IPS-11a (cell line): ENCODE results near the gene SH3PXD2B.
"Not testable (repeated sequence)": the region's sequence is repeated elsewhere in the genome, so short reads cannot be mapped to it uniquely, and the experiment has no call there.

Experiments
- H3K4me3 ChIP-seq: one replicate; pipeline ENCODE4 v1.5.1; 2013; ENCODE audit warnings: low read depth, low read length, control low read depth

The SH3PXD2B gene

DNA sequence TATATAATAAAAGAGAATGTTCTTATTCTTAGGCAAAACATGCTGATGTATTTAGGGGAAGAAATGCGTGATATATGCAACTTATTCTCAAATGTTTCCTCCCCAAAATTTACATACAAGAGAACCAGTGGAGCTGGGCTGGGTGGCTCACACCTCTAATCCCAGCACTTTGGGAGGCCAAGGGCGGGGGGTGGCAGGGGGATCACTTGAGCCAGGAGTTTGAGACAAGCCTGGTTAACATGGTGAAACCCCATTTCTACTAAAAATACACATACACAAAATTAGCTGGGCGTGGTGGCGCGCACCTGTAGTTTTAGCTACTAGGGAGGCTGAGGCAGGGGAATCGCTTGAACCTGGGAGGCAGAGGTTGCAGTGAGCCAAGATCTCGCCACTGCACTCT is 143.3 kb downstream of the SH3PXD2B start:
- no peak overlapping the region for H3K4me3 ChIP-seq

DNA sequence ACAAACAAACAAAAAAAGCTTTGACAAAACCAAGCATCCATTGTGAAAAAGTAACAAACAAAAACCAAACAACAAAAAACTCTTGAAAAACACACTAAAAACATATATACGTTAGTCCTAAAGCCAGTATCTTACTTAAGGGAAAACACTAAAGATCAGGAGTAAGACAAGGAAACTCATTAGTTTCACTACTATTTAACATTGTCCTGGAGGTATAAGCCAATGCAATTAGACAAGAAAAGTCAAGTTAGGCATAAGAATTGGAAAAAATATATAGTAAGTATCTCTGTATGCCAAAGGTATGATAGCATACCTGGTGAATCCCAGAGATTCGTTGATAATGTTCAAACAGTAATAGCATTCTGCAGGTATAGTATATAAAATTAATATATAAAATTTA is 148.9 kb downstream of the SH3PXD2B start:
- no peak overlapping the region for H3K4me3 ChIP-seq

DNA sequence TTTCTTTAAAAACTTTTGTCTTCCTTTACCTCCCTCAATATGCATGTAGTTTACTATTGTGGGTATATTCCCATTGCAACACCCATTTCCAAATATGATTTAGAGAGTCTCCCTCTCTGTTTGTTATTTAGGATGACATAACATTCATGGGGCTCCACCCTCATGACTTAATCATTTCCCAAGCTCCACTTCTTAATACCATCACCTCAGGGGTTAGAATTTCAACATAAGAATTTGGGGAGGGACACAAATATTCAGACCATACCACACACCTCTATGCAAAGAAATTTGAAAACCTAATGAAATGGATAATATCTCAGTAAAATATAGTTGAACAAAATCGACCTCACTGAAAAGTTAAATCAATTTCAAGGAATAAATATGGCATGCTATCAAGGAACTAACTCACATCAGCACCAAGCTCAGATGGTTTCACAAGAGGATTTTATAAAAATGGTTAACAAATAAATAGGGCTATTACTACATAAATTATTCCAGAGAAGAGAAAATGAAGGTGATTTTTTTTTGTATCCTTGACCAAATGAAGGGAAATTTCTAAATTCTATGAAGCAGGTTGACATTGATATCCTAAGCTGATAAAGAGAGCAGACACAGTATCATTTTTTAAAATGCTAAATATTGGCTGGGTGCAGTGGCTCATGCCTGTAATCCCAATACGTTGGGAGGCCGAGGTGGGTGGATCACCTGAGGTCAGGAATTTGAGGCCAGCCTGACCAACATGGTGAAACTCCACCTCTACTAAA is 150.6 kb downstream of the SH3PXD2B start:
- H3K4me3 ChIP-seq: no peak overlapping the region

DNA sequence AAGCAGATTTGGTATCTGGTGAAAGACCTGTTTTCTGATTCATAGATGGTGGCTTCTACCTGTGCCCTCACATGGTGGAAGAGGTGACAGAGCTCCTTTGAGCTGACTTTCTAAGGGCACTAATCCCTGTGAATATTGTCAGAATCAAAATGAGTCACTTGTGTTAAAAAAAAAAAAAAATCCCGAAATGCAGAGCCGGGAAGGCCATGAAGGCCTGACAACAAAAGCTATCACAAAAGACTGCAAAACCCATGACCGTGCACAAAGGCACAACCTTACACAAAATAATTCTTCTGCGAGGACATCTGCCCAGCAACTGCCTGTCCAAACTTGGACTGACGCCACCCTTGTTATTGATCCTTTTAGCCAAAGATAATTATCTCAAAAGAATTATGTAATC is 151.2 kb downstream of the SH3PXD2B start:
- H3K4me3 ChIP-seq: no peak overlapping the region

DNA sequence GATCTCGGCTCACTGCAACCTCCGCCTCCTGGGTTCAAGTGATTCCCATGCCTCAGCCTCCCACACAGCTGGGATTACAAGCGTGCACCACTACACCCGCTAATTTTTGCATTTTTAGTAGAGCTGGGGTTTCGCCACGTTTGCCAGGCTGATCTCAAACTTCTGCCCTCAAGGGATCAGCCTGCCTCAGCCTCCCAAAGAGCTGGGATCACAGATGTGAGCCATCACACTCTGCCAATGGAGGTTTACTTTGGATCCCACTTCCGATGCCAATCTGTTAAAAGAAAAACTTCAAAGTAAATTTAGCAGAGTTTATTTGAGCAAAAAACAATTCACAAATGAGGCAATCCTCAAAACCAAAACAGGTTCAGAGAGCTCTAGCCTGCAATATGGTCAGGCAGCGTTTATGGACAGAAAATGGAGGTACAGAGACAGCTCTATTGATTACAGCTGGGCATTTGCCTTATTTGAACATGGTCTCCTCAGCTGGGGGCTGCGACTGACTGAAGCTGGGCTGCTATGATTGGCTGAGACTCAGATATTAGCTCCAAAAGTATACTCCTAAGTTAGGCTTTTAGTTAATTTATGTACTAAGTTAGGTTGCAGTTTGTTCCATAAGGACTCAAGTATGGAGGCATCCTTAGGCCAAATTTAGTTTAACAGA is 152.1 kb downstream of the SH3PXD2B start:
- no peak overlapping the region for H3K4me3 ChIP-seq

DNA sequence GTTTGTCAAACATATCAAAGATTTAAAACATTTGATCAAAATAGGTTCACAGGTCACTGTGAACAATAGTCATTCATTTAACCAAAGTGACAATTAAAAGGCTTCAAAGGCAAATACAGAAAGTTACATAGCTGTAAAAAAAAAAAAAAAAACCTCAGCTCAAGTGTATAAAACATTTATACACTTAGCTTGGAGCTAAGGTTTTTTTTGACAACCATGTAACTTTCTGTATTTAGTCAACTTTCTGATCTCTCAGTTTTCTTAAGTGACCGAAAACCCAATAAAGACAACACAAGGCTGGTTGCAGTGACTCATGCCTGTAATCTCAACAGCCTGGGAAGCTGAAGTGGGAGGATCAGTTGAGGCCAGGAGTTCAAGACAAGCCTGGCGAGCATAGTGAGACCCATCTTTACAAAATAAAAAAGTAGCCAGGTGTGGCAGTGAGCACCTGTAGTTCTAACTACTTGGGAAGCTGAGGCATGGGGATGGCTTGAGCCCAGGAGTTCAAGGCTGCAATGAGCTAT is 154.3 kb downstream of the SH3PXD2B start:
- H3K4me3 ChIP-seq: no peak overlapping the region

DNA sequence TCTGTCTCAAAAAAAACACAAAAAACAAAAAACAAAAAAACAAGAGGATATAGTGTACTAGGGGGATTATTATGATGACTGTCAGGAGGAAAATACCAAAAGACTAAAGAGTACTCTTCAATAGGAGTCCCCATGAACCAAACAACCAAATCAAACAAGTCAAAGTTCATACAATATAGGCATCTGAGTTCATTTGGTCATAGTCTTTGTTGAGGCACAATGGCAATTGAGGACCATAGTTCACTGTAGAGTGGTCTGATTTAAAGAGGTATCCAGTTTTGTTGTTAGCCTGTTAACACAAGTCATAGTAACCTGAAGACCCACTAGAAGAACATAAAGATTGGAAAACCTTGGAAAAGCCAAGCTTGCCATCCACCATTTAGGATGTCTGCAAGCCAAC is 159.5 kb downstream of the SH3PXD2B start:
- no peak overlapping the region for H3K4me3 ChIP-seq

DNA sequence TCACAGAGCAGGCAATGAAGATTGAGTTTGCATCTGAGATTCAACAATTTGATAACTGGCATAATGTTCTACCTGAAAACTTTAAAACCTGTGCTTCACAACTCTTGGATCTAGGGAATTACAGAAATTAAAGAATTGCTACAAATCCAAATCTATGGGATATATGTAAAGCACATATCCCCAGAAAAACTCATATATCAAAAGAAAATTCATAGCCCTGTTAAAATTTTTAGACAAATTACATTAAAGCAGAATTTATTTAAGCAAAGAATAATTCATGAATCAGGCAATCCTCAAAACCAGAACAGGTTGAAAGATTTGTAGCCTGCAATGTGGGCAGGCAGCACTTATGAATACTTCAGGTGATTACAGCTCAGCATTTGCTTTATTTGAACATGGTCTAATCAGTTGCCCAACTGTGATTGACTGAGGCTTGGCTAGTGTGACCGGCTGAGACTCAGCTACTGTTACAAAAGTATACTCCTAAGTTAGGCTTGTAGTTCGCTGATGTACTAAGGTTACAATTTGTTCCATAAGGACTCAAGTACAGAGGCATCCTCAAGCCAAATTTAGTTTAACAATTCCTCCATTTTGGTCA is 160.5 kb downstream of the SH3PXD2B start:
- no peak overlapping the region for H3K4me3 ChIP-seq

DNA sequence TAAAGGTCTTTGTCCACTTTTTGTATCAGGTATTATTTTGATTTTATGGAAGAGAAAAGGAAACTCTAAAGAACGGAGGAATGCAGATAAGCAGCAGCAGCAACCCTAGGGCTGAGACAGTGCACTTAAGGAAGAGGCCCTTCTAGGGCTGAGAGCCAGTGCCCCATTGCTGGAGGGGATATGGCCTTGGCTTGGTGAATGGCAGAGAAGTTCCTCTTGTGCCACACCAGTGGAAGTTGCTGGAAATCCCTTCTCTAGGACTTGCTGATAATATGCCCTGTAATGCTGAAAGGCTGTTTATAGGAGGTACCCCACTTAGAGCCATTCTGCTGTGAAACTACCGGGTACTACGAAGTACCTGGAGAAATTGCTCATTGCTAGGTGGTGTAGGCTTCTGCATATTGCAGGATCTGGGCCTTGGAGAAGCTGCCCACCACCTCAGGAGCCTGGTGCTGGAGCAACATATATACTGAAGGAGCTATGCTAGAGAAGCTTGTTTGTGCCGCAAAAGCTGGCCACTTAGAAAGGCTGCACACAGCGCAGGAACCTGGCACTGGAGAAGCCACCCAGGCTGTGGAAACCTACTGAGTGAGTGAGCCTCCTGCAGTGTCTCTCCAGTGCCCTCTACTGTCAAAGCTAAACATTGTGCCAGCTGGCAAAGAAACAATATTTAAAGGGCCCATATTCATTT is 161.1 kb downstream of the SH3PXD2B start:
- H3K4me3 ChIP-seq: no peak overlapping the region

DNA sequence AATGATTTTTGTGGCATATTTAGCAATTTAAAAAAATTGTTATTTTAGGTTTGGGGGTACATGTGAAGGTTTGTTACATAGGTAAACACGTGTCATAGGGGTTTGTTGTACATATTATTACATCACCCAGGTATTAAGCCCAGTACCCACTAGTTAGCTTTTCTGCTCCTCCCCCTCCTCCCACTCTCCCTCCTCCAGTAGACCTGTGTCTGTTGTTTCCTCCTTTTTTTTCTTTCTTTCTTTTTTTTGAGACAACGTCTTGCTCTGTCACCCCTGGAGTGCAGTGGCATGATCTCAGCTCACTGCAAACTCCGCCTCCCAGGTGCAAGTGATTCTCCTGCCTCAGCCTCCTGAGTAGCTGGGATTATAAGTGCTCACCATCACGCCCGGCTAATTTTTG is 162.5 kb downstream of the SH3PXD2B start:
- H3K4me3 ChIP-seq: not testable (repeated sequence)

DNA sequence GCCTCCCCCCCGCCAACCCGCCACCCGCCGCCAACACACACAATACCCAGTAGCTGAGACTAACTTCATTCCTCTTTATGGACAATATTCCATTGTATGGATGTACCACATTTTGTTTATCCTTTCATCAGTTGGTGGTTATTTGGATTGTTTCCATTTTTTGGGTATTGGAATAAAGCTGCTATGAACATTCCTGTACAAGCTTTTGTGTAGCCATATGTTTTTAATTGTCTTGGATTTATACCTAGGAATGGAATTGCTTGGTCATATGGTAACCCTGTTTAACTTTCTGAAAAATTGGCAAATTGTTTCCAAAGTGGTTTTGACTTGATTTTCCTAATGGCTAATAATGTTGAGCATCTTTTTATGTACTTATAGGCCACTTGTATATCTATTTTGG is 165.9 kb downstream of the SH3PXD2B start:
- H3K4me3 ChIP-seq: no peak overlapping the region

DNA sequence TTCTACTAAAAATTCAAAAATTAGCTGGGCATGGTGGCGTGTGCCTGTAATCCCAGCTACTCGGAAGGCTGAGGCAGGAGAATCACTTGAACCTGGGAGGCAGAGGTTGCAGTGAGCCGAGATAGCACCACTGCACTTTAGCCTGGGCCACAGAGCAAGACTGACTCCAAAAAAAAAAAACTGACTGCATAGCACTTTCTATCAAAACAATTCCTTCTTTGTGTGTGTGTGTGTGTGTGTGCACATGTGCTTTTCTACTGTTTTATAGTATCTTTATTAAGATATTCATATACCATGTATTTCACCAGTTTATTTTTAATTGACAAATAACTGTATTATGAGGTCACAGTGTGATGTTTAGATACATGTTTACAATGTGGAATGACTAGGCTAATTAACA is 167.2 kb downstream of the SH3PXD2B start:
- H3K4me3 ChIP-seq: not testable (repeated sequence)

DNA sequence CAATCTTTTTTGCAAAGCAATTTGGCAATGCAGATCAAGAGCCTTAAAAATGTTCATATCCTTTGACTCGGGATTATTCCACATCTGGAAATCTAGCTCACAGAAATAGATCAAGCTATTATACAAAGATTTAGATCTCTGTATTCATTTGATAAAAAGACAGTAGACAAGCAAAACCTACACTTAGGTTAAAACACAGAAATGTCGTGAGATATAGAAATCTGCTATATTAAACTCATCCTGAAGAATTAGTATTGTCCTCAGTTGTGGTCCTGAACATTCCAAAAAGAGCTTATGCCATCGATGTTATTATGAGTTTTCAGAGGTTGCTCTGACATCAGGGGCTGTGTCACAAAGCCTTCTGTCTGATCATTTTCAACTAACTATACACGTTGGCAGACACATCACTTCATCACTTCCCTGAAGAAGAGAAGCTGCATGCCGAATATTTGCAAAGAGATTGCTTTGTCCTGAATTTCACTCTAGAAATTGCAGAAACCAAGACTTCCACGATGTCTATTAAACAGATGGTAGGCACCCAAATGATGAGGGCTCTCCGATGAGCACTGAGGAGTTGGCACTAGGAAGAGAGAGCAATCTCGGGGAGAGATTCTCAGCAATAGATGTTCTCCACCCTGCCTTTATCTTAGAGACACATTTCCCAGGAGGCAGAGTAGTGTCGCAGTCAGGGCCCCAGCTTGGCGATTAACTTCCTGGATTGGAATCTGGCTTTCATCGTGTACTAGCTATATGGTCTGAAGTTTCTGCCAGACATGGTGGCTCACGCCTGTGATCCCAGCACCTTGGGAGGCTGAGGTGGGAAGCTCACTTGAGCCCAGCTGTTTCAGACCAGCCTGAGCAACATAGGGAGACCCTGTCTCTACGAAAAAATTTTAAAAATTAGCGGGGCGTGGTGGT is 168.8 kb downstream of the SH3PXD2B start:
- no peak overlapping the region for H3K4me3 ChIP-seq

DNA sequence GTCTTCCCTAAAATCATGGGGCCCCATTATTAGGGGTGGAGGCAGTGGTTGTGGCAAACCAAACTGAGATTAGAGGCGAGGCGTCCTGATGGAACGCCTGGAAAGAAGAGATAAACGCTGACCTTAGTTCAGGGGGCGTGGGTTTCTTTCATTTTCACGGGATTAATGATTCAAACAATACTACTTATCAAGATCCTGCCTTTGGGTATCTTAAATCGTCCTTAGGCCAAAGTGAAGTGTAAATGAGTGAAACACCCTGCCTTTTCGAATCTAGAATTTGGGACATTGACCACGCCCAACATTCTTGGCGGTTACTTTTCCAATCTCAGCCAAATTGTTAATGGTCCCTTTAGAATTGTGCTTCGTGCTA is 169.7 kb downstream of the SH3PXD2B start:
- peak overlapping the region; percentile 80 for H3K4me3 ChIP-seq

DNA sequence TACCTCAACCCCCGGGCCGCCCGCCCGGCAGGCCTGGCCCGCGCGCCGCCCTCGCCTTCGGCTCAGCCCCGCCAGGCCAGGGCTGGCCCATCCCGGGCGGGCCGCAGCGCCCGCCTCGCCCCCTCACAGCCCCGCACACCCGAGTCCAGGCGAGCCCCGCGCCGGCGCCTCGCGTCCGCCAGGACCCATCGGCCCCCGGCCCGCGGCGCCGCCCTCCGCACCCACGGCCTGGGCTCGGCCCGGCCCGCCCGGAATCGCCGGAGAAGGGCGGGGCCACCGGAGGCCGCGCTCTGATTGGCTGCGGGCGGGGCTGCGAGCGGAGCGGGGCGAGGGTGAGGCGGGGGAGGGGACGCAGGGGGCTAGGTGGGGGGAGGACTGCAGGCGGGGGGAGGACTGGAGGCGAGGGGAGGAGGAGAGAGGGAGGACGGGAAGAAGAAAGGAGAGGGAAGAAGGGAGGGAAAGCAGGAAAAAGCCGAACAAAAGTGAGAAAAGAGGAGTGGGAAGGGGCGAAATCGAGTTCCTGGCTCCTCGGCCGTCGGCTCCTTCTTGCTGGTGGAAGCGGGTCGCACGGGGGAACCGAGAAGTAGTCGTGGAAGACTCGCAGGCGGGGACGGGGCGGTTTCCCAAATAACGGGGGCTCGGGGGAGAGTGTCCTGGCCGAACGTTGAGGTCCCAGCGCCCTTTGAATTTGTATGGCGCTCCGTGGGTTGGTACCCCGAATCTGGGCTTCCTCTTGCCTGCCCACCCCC is 170.3 kb downstream of the SH3PXD2B start:
- H3K4me3 ChIP-seq: peak overlapping the region; percentile 93

DNA sequence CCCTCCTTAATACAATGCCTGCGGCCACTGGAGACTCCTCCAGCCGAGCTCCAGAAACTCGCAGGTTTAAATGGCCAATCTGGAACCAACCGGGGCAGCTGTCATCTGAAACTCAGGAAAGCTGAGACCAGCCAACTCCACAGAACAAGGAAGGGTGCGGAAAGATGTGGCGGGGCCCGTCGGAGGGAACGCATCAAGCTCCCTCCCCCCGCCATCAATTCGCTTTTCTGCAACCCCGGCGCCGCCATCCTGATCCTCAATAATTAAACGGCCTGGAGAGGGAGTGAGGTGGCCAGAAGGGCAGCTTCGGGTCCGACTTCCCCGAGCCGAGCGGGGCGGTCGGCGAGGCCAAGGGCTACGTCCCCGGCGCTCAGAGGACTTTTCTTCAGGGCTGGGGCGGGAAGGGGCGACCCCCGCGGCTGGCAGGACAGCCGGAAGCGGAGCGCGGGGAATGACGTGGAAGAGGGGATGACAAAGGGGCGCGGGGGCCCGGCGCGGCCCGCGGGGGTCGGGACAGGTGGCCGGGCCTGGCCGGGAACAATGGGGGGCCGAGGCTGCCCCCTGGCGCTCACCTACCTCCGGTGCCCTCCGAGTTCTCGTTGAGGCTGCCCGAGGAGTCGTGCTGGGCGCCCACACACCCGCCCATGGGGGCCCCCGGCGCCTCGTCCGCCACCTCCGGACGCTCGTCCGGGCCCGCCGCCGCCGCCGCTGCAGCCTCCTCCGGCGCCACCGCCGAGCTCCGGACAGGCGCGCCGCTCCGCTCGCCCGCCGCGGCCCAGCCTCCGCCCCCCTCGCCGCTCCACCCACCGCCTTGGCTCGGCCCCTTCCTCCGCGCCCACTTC is 171.1 kb downstream of the SH3PXD2B start, which contains the start of gene UBTD2:
TSS of gene UBTD2 (minus strand) at position 745 of the 842 bp plus-strand sequence. CDS start at position 646, 99 bp downstream.
- peak within 1 kb of the TSS; percentile 93 for H3K4me3 ChIP-seq

DNA sequence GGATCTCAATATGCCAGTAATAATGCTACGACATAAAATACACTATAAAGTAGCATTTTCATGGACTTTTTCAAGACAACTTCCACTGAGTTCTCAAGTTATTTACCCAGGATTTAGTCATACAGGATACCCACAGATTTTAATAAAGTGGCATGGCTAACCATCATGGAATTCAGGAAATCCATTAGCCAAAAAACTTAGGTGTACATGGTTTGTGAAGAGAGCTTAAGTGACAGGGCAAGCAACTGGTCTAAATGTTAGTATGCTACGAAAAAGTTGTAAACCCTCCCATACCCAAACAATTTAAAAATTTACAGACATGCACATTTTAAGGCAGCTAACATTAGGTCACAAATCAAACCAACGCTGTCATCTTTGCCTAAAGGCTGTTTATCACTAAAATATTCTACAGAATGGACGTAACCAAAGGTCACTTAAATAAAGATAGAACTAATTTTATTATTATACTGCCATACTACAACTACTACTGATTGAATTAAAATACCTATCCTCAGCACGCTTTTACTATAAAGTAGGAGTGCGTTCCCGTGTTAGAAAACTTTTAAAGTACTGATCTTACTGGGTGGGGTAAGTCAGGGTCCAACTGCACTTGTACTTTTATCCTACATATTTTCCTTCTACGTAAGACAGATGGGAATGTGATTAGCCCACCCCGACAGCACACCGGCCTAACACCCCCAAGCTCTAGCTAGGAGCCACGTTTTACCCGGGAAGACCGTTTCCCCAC is 171.9 kb downstream of the SH3PXD2B start:
- peak overlapping the region; percentile 93 for H3K4me3 ChIP-seq

DNA sequence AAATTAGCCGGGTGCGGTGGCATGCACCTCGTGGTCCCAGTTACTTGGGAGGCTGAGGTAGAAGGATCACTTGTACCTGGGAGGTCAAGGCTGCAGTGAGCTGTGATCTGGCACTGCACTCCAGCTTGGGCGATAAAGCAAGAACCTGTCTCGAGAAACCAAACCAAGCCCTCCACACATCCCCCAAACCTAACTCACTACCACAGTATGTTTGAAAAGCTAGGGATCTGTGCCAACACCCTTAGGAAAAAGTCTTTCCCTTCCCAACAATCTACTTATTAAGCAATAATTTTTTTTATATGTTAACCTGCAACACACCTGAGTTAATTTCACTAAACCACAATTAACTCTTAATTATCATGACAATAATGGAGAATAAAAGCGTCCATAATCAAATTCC is 173.0 kb downstream of the SH3PXD2B start:
- no peak overlapping the region for H3K4me3 ChIP-seq
